GM12878 (cell line): ENCODE measurements around the gene TEPSIN. TPM values are rescaled to one million over a fixed set of nuclear protein-coding genes. Genes with fewer than 3 reads are reported as not detected.

Source experiments
- ATAC-seq: fragments of 200-7000 bp; cut with Tn5 transposase; 3 replicates; pipeline ENCODE4 v1.9.1; 2020; ENCODE audit warnings: mild to moderate bottlenecking, moderate library complexity
- BruUV-seq: library from RNA; stranded (reverse); fragments of 400-500 nt; replicated peaks from 2 replicates; lab custom pipeline; 2021; lab: Mats Ljungman, UMichigan
- CTCF ChIA-PET: fragments of 300-600 bp; sonication (Branson Sonifier 250); formaldehyde crosslinking; extraction: SDS; loops from one replicate; lab custom pipeline; 2021; ENCODE audit warnings: inconsistent platforms; lab: Yijun Ruan, JAX
- POLR2A ChIA-PET: fragments of 350-600 bp; formaldehyde crosslinking; extraction: SDS; loops from one replicate; lab custom pipeline; 2021; ENCODE audit warnings: inconsistent platforms; lab: Charles Lee
- RAD21 ChIA-PET: fragments of 300-600 bp; sonication (Branson Sonifier 250); formaldehyde crosslinking; loops from one replicate; lab custom pipeline; 2023; ENCODE audit warnings: antibody characterized with exemption; ENCODE audit not compliant: unreplicated experiment; lab: Charles Lee
- SMC1A ChIA-PET: fragments of 300-600 bp; sonication (Branson Sonifier 250); formaldehyde crosslinking; loops from one replicate; lab custom pipeline; 2023; ENCODE audit not compliant: unreplicated experiment, uncharacterized antibody; lab: Charles Lee
- DNase-seq: peaks from one replicate; pipeline ENCODE4 v3.0.0-alpha.2; 2011; ENCODE audit warnings: low read depth, low spot score
- FAIRE-seq: peaks from 3 replicates; lab custom pipeline; 2011; peaks lifted over from hg19 to GRCh38; lab: Jason Lieb, UNC
- H2AFZ ChIP-seq: 2 replicates; pipeline ENCODE4 v1.6.0; 2011; ENCODE audit warnings: low read depth, low read length, control low read depth; ENCODE audit not compliant: control insufficient read depth
- H3K27ac ChIP-seq: 2 replicates; pipeline ENCODE4 v1.5.1; 2011; ENCODE audit warnings: control low read depth; ENCODE audit not compliant: control insufficient read depth, insufficient read depth
- H3K27me3 ChIP-seq, 2 experiments: replicated peaks in 1 of 2; 2 replicates each; pipeline versions ENCODE4 v1.6.0 to v1.6.1; 2011; ENCODE audit warnings: low read length in 1 of 2; ENCODE audit not compliant: control insufficient read depth in 2 of 2, insufficient read depth in 2 of 2
- H3K36me3 ChIP-seq, 2 experiments: 2 replicates each; pipeline ENCODE4 v1.5.1; 2011; ENCODE audit warnings: low read length in 1 of 2; ENCODE audit not compliant: control insufficient read depth in 2 of 2, insufficient read depth in 2 of 2
- H3K4me1 ChIP-seq: 2 replicates; pipeline ENCODE4 v1.6.1; 2011; ENCODE audit warnings: mild to moderate bottlenecking, low read length, moderate library complexity, mixed read lengths; ENCODE audit not compliant: control insufficient read depth, insufficient read depth
- H3K4me2 ChIP-seq: 2 replicates; pipeline ENCODE4 v1.6.0; 2011; ENCODE audit warnings: control low read depth; ENCODE audit not compliant: control insufficient read depth, insufficient read depth
- H3K4me3 ChIP-seq: fragments of 200-600 bp; sonication (generic); 2 replicates; pipeline ENCODE4 v1.5.1; 2016
- H3K79me2 ChIP-seq: 2 replicates; pipeline ENCODE4 v1.6.0; 2011; ENCODE audit warnings: low read length; ENCODE audit not compliant: control insufficient read depth, insufficient read depth
- H3K9ac ChIP-seq: 2 replicates; pipeline ENCODE4 v1.8.0; 2011; ENCODE audit warnings: low read length, control low read depth, mixed read lengths; ENCODE audit not compliant: control insufficient read depth, insufficient read depth
- H3K9me3 ChIP-seq: replicated peaks from 3 replicates; pipeline ENCODE4 v1.5.1; 2011; ENCODE audit warnings: mild to moderate bottlenecking, low read length; ENCODE audit not compliant: control insufficient read depth, insufficient read depth
- H4K20me1 ChIP-seq: 2 replicates; pipeline ENCODE4 v1.6.0; 2011; ENCODE audit not compliant: control insufficient read depth, insufficient read depth
- CREM ChIP-seq: IDR thresholded peaks from 2 replicates; pipeline ENCODE4 v1.6.1; 2014; ENCODE audit warnings: antibody characterized with exemption, low read depth
- E2F4 ChIP-seq: IDR thresholded peaks from 2 replicates; pipeline ENCODE4 v1.6.1; 2012; ENCODE audit warnings: low read depth, low read length, improper control_type of control experiment
- IRF4 ChIP-seq: IDR thresholded peaks from 2 replicates; pipeline ENCODE4 v1.6.1; 2011; ENCODE audit warnings: low read depth, low read length
- MEF2B ChIP-seq: fragments of 450-650 bp; IDR thresholded peaks from 2 replicates; pipeline ENCODE4 v1.6.1; 2018; ENCODE audit warnings: mild to moderate bottlenecking, moderate library complexity; ENCODE audit not compliant: partially characterized antibody, poor library complexity, severe bottlenecking
- NFXL1 ChIP-seq: fragments of 450-650 bp; IDR thresholded peaks from 2 replicates; pipeline ENCODE4 v1.6.1; 2017; ENCODE audit warnings: antibody characterized with exemption, mild to moderate bottlenecking, borderline replicate concordance
- NFYA ChIP-seq: IDR thresholded peaks from 2 replicates; pipeline ENCODE4 v1.6.1; 2011; ENCODE audit warnings: low read depth, mild to moderate bottlenecking, low read length, improper control_type of control experiment, borderline replicate concordance
- POLR2A ChIP-seq: IDR thresholded peaks from 2 replicates; pipeline ENCODE4 v1.6.1; 2011; ENCODE audit warnings: low read depth, mild to moderate bottlenecking, low read length
- POU2F2 ChIP-seq: IDR thresholded peaks from 3 replicates; pipeline ENCODE4 v1.6.1; 2011; ENCODE audit warnings: low read depth, mild to moderate bottlenecking, low read length, borderline replicate concordance
- REST ChIP-seq: IDR thresholded peaks from 2 replicates; pipeline ENCODE4 v1.6.1; 2012; ENCODE audit warnings: mild to moderate bottlenecking, low read depth, low read length
- RUNX3 ChIP-seq: IDR thresholded peaks from 2 replicates; pipeline ENCODE4 v1.6.1; 2012; ENCODE audit warnings: low read length, inconsistent platforms
- SIX5 ChIP-seq: IDR thresholded peaks from 2 replicates; pipeline ENCODE4 v1.6.1; 2011; ENCODE audit warnings: mild to moderate bottlenecking, low read depth, low read length, moderate library complexity; ENCODE audit not compliant: severe bottlenecking
- TAF1 ChIP-seq: IDR thresholded peaks from 2 replicates; pipeline ENCODE4 v1.6.1; 2011; ENCODE audit warnings: mild to moderate bottlenecking, low read depth, low read length, borderline replicate concordance
- YBX1 ChIP-seq: fragments of 450-650 bp; IDR thresholded peaks from 2 replicates; pipeline ENCODE4 v1.6.1; 2016; ENCODE audit warnings: antibody characterized with exemption
- ZSCAN29 ChIP-seq: fragments of 450-650 bp; IDR thresholded peaks from 2 replicates; pipeline ENCODE4 v1.6.1; 2017; ENCODE audit warnings: mild to moderate bottlenecking, moderate library complexity
- whole genome bisulfite sequencing: methylation state at CpG from one replicate; pipeline ENCODE4 v1.1.6; 2016; ENCODE audit warnings: low lambda C conversion rate; ENCODE audit not compliant: insufficient replicate concordance, insufficient coverage; ENCODE audit errors: missing lambda C conversion rate; 5-methylcytosine and 5-hydroxymethylcytosine counted together
- in situ Hi-C: fragments of 300-500 bp; cut with MboI; formaldehyde crosslinking; loops from 9 replicates; pipeline ENCODE4 v1.14.3; 2018; ENCODE audit warnings: mixed read lengths
- intact Hi-C: fragments of 100-400 bp; cut with micrococcal nuclease; formaldehyde crosslinking; loops from one replicate; pipeline ENCODE4 v1.14.2; 2022; ENCODE audit not compliant: unreplicated experiment
- polyA plus RNA-seq, 11 experiments: library from polyadenylated mRNA; depleted of rRNA in 4 of 11; unstranded in 6 of 11; stranded (reverse) in 5 of 11; fragments of >200 nt; fragmentation: Nextera tagmentation in 4 of 11; fragmentation: Illumina TruSeq in 1 of 11; extraction: Ambion mirVana in 4 of 11; extraction: Trizol in 1 of 11; gene quantifications; 1 replicate in 1 of 11; 2 replicates in 10 of 11; pipeline versions ENCODE4 v1.2.1 to v1.2.3, GENCODE V29; 2011 to 2016; ENCODE audit warnings: inconsistent platforms in 2 of 11, missing spikeins in 2 of 11, low read depth in 1 of 11
- total RNA-seq, 4 experiments: library from RNA; depleted of rRNA in 3 of 4; stranded (reverse); fragments of >200 nt in 3 of 4; fragmentation: Illumina TruSeq in 1 of 4; extraction: Trizol in 1 of 4; gene quantifications; 2 replicates each; pipeline versions ENCODE4 v1.2.1 to v1.2.3, GENCODE V29; 2013 to 2021

The TEPSIN gene
- total and polyA plus RNA-seq, 10 of the 15 experiments (the other 5 are each of a cell fraction or from before 2014, with no cell fraction given) = 0.87 to 36.7 (median 5.3) TPM

- in situ Hi-C loops (no loop called here), intact Hi-C loops (no loop called here)
- Histone ChIP-seq H3K36me3 (peaks cover 14 to 18% of the 10 kb centered on the region in 2 experiments), H3K4me1 (no peaks in the 10 kb centered on the region), H3K9ac (no peak overlapping the region), H3K4me3 (no peak overlapping the region), H3K4me2 (no peak overlapping the region), H3K9me3 (no peaks in the 10 kb centered on the region), H2AFZ (no peak overlapping the region), H4K20me1 (no peaks in the 10 kb centered on the region), H3K79me2 (no peaks in the 10 kb centered on the region), H3K27ac (no peak overlapping the region), H3K27me3 (no peaks in the 10 kb centered on the region)
- ChIA-PET CTCF (no interaction called here), SMC1A (no interaction called here), RAD21 (no interaction called here), POLR2A (no interaction called here)
- 96% methylated on average over 12 of the region's 12 CpGs for WGBS
- no peak for FAIRE-seq
- BruUV-seq = no TSS peak
- TF ChIP-seq CREM (no peak), E2F4 (no peak), IRF4 (no peak), YBX1 (no peak)
- no peak for DNase-seq
- no peak for ATAC-seq
Observed at GRCh38 chr17:81272616-81273015, 33.8 kb upstream of the TEPSIN start.

- RAD21 ChIA-PET = interaction anchor here (0.9 kb wide), 1 partner anchor 14 kb away, joined by 5 read pairs; no protein-coding TSS in a partner anchor
- no peak for TF ChIP-seq POLR2A
- no peak for TF ChIP-seq ZSCAN29
- TF ChIP-seq NFXL1 = no peak
- TF ChIP-seq REST = no peak
- no peak for TF ChIP-seq TAF1
- no peak for TF ChIP-seq POU2F2
- no peak for TF ChIP-seq MEF2B
- no peak for TF ChIP-seq SIX5
- no peak for TF ChIP-seq NFYA
- TF ChIP-seq RUNX3 = no peak
Observed at GRCh38 chr17:81271226-81271625, 32.4 kb upstream of the TEPSIN start.

More at GRCh38 chr17:81271226-81271625, 32.4 kb upstream of the TEPSIN start:
- ChIA-PET POLR2A (no interaction called here), SMC1A (no interaction called here), CTCF (interaction anchor here (0.8 kb wide), 1 partner anchor 24 kb away, joined by 3 read pairs; the partner anchor contains the start of gene SLC38A10)
- no peak overlapping the region for H3K4me2 ChIP-seq
- no peak overlapping the region for H2AFZ ChIP-seq
- H3K27ac ChIP-seq = no peak overlapping the region
- no peaks in the 10 kb centered on the region for H4K20me1 ChIP-seq
- no TSS peak for BruUV-seq
- ATAC-seq (no peak), DNase-seq (no peak), FAIRE-seq (no peak)
- H3K79me2 ChIP-seq = no peaks in the 10 kb centered on the region
- no peak overlapping the region for H3K4me3 ChIP-seq
- in situ Hi-C loops (no loop called here), intact Hi-C loops (no loop called here)
- H3K27me3 ChIP-seq = no peaks in the 10 kb centered on the region
- peaks cover 11 to 17% of the 10 kb centered on the region in 2 experiments for H3K36me3 ChIP-seq
- H3K9me3 ChIP-seq = no peaks in the 10 kb centered on the region
- H3K4me1 ChIP-seq = no peaks in the 10 kb centered on the region
- WGBS = 89% methylated on average over 12 of the region's 12 CpGs
- no peak overlapping the region for H3K9ac ChIP-seq
